ENCODE data around the gene SLC40A1. TPM values are rescaled to one million over a fixed set of nuclear protein-coding genes. Genes with fewer than 3 reads are reported as not detected.

SLC40A1 gene
- total RNA-seq, 4 donors from 2014 or later, result 5.4 to 34.1 (median 19.1) TPM

DNA sequence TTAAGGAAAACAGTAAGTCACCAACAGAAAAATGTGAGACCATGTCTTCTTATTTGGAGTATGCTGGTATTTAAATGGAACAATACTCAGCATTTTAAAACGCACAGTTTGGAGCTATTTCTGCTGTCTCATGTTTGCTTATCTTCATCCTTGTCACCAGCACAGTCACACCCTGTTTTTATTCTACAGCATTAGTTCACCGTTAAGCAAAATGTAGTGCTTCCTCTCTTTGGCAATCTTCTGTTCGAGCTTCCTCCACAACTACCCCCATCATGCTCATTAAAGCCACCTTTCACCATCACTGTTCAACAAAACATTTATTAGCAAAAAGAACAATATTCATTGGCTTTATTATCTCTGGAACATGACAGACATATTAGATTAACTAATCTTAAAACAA, 64.0 kb downstream of the SLC40A1 start:
- H3K9me3 ChIP-seq, result no peaks in the 10 kb centered on the region
- no peaks in the 10 kb centered on the region for H3K27me3 ChIP-seq
- no peak for TF ChIP-seq CTCF (IDR thresholded peaks at IDR 0.05)
- TF ChIP-seq POLR2A (IDR thresholded peaks at IDR 0.05), result no peak
- WGBS, 2 donors, result 49 to 70% methylated on average over 3 of the region's 3 CpGs
- peaks cover 0 to under 1% (median 0%) of the 10 kb centered on the region in 3 donors for H3K4me1 ChIP-seq
- H3K27ac ChIP-seq, result no peak overlapping the region
- intact Hi-C loops (cut with DNase I), result no loop called here
- no peak for DNase-seq
- H3K4me3 ChIP-seq, result no peak overlapping the region
- no peaks in the 10 kb centered on the region for H3K36me3 ChIP-seq

DNA sequence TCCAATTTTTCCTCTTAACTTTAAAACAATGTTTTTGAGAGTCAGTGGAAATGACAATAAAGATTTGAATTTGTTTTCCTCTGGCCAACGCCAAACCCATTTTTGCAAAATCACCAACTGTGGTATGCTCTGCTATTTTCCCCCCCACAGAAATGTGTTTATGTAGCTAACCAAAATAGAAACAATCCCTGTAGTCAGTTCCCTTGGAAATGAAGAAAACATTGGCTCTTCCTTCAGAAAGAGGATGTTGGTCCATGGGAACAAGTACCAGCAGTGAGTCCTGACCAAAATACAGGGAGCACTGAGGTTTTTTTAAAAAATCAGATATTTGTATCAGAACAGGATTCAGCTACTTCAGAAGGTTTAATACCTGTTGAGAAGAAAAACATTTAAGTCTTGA, 65.3 kb downstream of the SLC40A1 start:
- intact Hi-C loops (cut with DNase I), result no loop called here
- H3K4me1 ChIP-seq, result no peaks in the 10 kb centered on the region
- DNase-seq, result no peak
- no peaks in the 10 kb centered on the region for H3K36me3 ChIP-seq
- TF ChIP-seq POLR2A (IDR thresholded peaks at IDR 0.05), result no peak
- no peak overlapping the region for H3K27ac ChIP-seq
- no peak overlapping the region for H3K4me3 ChIP-seq
- H3K27me3 ChIP-seq, result no peaks in the 10 kb centered on the region
- WGBS, 2 donors, result 55 to 59% methylated on average over 1 of the region's 1 CpG
- no peaks in the 10 kb centered on the region for H3K9me3 ChIP-seq

GRCh38 chr2:189514104-189514503, 66.5 kb downstream of the SLC40A1 start:
- Histone ChIP-seq H3K27me3 (no peaks in the 10 kb centered on the region), H3K36me3 (no peaks in the 10 kb centered on the region), H3K9me3 (no peaks in the 10 kb centered on the region), H3K27ac (no peak overlapping the region), H3K4me3 (no peak overlapping the region), H3K4me1 (no peaks in the 10 kb centered on the region)
- TF ChIP-seq CTCF (IDR thresholded peaks at IDR 0.05) (no peak), POLR2A (IDR thresholded peaks at IDR 0.05) (no peak)
- WGBS, 2 donors, result 73 to 89% methylated on average over 3 of the region's 3 CpGs
- intact Hi-C loops (cut with DNase I), result no loop called here
- no peak for DNase-seq

GRCh38 chr2:189512879-189513278, 67.7 kb downstream of the SLC40A1 start:
- H3K9me3 ChIP-seq, result no peaks in the 10 kb centered on the region
- H3K4me1 ChIP-seq, result no peaks in the 10 kb centered on the region
- no peak for TF ChIP-seq POLR2A (IDR thresholded peaks at IDR 0.05)
- no peak for TF ChIP-seq CTCF (IDR thresholded peaks at IDR 0.05)
- H3K27ac ChIP-seq, result no peak overlapping the region
- no peak overlapping the region for H3K4me3 ChIP-seq
- no peaks in the 10 kb centered on the region for H3K27me3 ChIP-seq
- intact Hi-C loops (cut with DNase I), result no loop called here
- no peaks in the 10 kb centered on the region for H3K36me3 ChIP-seq
- DNase-seq, result no peak
- WGBS, 2 donors, result 69 to 84% methylated on average over 3 of the region's 3 CpGs

GRCh38 chr2:189511960-189512319, 68.6 kb downstream of the SLC40A1 start:
- Histone ChIP-seq H3K27me3 (no peaks in the 10 kb centered on the region), H3K36me3 (no peaks in the 10 kb centered on the region), H3K9me3 (no peaks in the 10 kb centered on the region), H3K4me3 (no peak overlapping the region), H3K4me1 (no peaks in the 10 kb centered on the region), H3K27ac (no peak overlapping the region)
- DNase-seq, result no peak
- TF ChIP-seq POLR2A (IDR thresholded peaks at IDR 0.05), result no peak
- TF ChIP-seq CTCF (IDR thresholded peaks at IDR 0.05), result no peak
- intact Hi-C loops (cut with DNase I), result no loop called here

DNA sequence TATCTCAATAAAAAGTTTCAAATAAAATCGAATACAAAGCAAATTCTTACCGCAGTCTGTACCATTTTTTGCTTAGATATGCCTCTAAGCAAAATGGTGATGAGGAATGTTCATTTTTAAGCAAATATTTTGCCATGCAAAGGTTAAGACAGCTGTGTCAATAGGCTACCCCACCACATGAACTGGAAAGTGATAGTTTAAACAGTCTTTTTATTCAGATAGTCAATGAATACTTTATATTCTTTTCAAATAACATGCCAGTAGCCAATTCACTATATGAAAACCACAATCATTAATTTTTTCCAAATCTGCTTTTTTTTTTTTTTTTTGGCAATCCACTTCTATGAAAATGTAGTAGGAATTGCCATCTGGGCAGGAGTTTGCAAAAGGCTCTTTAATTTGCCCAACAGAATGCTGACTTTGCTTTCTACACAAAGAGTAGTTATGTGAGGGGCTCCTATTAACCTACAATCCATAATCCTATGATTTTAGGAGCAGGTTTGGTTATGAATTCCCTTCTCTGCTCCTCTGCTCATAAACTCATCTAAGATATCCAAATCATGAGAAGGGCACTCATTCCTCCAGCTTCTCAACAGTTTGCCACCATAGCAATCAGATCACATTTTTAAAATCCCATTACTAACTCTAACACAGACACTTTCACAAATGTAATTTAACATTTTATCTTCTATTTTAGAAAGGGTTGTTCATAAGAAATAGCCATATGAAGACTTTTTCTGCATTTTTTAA, 69.2 kb downstream of the SLC40A1 start:
- WGBS, 2 donors, result 67 to 72% methylated on average over 2 of the region's 2 CpGs
- H3K27ac ChIP-seq, result no peak overlapping the region
- TF ChIP-seq CTCF (IDR thresholded peaks at IDR 0.05) (no peak), POLR2A (IDR thresholded peaks at IDR 0.05) (no peak)
- no peak for DNase-seq
- peaks cover 0 to 5% (median 0%) of the 10 kb centered on the region in 3 donors for H3K4me1 ChIP-seq
- intact Hi-C loops (cut with DNase I), result no loop called here
- H3K4me3 ChIP-seq, result no peak overlapping the region
- no peaks in the 10 kb centered on the region for H3K9me3 ChIP-seq
- H3K36me3 ChIP-seq, result no peaks in the 10 kb centered on the region
- H3K27me3 ChIP-seq, result no peaks in the 10 kb centered on the region
